Dedifferentiated amniotic fluid mesenchymal stem cell (primary cell): ENCODE measurements around the gene TAF11L2.
"Not testable (repeated sequence)": the region's sequence is repeated elsewhere in the genome, so short reads cannot be mapped to it uniquely, and the experiment has no call there.

Source experiments
- DNase-seq: peaks from one replicate; pipeline ENCODE4 v3.0.0-alpha.2; 2016; ENCODE audit errors: extremely low spot score

Gene TAF11L2

GRCh38 chr5:17497931-17498330, at the start of gene TAF11L2:
TSS of gene TAF11L2 (plus strand) at chr5:17498231.
- not testable (repeated sequence) for DNase-seq

- DNase-seq = no peak
Measured at GRCh38 chr5:17448877-17449276, 49.2 kb upstream of the TAF11L2 start.

GRCh38 chr5:17452936-17453335, 45.1 kb upstream of the TAF11L2 start:
- no peak for DNase-seq

DNA sequence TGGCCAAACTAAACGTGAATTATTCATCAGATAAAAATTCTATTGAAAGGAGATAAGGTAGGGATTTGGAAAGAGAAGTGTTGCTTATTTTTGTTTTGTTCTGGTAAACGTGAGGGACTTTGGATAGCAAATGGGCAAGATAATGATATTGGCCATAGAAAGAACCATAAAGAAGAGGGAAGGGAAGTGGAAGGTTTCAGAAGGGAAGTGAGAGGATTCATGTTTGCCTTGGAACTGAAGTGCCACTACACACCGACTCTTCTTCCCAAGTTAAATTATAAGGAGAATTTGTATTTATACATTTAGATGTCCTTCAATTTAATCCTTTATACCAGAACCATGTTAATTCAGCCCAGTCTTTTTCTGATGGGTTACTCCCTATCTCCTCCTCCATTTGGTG, 42.1 kb upstream of the TAF11L2 start:
- DNase-seq = no peak

- no peak for DNase-seq
Measured at GRCh38 chr5:17461793-17462192, 36.2 kb upstream of the TAF11L2 start.

DNA sequence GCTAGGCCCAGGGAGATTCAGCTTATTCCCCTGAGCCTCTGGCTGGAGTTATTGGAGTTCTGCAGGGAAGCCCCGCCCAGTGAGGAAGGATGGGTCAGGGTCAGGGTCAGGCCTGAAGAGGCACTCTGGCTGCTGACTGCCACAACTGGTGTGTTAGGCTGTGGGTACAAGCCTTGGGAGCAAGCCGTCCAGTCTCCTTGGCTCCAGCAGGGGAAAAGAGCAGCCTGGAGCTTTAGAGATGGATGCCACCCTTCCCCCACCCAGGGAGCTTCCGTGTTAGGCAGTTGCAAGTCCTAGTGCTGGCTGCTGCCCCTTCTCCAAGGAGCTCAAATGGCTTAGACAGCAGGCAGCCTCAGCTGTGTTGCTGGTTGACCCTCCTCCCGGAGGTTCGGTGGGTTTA, 34.4 kb upstream of the TAF11L2 start:
- no peak for DNase-seq

- no peak for DNase-seq
Measured at GRCh38 chr5:17470064-17470463, 28.0 kb upstream of the TAF11L2 start.

DNA sequence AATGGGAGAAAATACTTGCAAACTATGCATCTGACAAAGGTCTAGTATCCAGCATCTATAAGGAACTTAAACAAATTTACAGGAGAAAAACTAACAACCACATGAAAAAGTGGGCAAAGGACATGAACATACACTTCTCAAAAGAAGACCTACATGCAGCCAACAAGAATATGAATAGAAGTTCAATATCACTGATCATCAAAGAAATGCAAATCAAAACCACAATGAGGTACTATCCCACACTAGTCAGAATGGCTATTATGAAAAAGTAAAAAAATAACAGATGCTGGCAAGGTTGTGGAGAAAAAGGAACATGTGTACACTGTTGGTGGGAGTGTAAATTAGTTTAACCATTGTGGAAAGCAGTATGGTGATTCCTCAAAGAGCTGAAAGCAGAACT, 23.0 kb upstream of the TAF11L2 start:
- not testable (repeated sequence) for DNase-seq

DNA sequence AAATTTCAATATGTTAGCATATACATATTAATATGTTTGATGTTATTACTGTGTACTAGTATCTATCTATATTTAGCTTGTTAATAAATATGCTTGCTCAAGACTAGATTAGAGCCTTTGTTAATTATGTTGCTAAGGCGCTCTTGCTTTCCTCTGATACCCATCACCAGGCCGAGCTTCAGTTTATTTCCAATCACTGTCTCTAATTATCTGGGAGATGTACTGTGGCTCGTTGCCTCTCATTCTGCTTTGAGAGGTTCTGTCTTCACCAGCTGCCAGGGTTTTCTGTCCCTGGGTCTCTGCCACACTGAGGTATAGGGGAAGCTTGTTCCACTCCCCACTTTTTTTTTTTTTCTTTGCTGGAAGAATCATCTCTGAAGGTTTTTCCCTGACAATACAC, 21.0 kb upstream of the TAF11L2 start:
- DNase-seq = no peak

DNA sequence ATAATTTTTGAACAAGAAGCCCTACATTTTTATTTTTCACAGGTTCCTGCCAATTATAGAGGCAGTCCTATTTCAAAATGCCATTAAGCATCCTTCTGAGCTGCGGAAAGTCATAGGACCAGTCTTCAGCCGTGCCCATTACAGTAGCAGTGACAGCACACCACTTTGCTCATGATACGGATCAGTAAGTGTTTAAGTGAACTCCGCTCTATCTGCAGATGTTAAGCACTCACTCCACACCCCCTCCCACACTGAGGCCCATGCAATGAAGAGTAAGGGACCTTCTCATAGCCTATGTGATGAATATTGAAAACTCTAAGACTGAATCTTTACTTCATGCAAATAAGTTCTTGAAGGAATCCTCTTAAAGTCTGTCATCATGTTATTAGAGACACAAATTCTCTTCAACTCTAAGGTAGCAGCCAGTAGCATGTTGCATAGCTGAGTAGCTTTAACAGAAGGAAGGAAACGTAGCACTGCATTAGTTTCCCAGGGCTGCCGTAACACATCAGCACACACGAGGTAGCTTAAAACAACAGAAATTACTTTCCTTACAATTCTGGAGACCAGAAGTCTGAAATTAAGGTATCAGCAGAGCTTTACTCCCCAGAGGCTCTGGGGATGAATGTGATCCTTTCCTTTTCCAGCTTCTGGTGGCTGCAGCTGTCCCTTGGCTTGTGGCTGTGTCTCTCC, 20.3 kb upstream of the TAF11L2 start:
- DNase-seq = no peak

GRCh38 chr5:17481378-17481777, 16.7 kb upstream of the TAF11L2 start:
- DNase-seq = no peak

DNA sequence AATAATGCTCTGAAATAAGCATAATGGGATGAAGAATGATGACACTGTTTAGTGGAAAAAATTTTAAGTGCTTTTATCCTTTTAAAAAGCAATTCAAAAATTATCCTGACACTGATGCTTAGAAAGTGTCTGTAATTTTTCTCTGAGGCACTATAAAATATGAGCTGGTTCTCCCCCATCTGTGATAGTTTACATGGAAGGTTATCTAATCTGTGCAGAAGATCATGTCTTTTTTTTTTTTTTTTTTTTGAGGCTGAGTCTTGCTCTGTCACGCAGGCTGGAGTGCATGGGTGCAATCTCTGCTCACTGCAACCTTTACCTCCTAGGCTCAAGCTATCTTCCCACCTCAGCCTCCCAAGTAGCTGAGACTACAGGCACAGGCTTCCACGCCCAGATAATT, 15.2 kb upstream of the TAF11L2 start:
- DNase-seq = no peak

DNA sequence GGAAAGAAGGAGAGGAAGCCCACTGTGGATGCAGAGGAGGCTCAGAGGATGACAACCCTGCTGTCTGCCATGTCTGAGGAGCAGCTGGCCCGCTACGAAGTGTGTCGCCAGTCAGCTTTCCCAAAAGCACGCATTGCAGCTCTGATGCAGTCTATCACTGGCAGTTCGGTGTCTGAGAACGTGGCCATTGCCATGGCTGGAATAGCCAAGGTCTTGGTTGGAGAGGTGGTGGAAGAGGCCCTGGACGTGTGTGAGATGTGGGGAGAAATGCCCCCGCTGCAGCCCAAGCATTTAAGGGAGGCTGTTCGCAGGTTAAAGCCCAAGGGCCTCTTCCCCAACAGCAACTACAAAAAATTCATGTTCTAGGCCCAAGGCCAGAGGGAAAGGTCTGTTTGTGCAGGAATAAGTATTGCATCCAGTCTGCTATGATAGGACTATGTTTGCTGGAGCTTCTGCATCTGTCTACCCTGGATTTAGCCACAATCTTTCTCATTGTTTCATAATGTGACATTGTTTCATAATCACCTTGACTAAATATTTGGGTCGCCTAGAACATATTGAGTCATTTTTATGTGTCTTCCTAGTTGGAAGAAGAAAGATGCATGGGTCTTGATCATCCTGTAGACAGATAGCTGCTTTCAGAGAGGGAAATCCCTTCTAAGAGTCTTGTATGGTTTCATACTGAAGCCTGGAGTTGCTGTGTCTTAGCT, 11.4 kb upstream of the TAF11L2 start:
- not testable (repeated sequence) for DNase-seq

- no peak for DNase-seq
Measured at GRCh38 chr5:17487174-17487512, 10.9 kb upstream of the TAF11L2 start.

DNA sequence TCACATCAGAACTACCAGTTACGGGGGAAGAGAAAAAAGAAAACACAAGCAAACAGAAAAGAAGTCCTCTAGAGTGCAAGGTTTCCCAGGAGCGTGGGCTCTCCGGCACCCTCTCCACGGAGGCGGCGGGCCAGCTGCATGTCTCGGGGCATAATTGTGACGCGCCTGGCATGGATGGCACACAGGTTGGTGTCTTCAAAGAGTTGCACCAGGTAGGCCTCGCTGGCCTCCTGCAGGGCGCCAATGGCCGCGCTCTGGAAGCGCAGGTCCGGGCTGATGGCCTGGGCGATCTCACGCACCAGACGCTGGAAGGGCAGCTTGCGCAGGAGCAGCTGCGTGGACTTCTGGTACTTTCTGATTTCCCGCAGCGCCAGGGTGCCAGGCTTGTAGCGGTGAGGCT, 6.8 kb upstream of the TAF11L2 start:
- DNase-seq = not testable (repeated sequence)

- DNase-seq = no peak
Measured at GRCh38 chr5:17492770-17493169, 5.3 kb upstream of the TAF11L2 start.

- DNase-seq = no peak
Measured at GRCh38 chr5:17497446-17497845, 585 bp upstream of the TAF11L2 start.

- no peak for DNase-seq
Measured at GRCh38 chr5:17511775-17512325, 13.8 kb downstream of the TAF11L2 start.

DNA sequence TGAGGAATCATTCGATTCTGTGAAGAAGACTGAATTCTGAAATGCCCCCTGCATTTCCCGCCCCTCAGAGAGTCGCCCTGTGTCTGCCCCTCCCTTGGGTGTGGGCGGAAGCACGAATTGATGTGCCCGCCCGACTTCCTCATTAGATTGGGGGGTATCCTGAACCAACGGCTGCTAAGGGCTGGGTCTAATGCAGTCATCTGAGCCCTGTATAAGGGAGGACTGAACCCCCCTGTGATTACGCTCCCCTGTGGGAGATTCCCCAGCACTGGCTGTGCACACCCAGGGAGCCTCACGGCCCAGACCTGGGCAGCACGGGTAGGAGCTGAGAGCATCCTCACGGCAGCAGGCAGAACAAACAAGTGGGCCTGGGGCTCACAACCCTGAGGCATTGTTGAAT, 19.5 kb downstream of the TAF11L2 start:
- DNase-seq = not testable (repeated sequence)

DNA sequence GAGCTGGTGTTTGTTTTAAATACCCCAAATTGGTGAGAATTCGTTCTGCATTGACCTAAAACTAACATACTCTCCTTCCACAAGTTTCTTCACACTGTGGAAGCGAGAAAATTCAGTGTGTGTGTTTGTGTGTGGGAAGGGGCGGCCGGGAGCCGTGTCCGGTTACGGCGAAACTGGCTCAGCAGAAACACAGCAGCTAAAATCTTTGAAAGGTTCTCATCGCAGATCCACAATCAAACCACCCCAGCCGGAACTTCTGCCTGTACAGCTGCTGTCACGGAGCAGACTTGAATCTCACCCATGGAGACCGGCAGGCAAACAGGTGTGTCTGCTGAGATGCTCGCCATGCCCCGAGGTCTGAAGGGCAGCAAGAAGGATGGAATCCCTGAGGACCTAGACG, 20.0 kb downstream of the TAF11L2 start, which contains the start of gene TAF11L3:
Gene TAF11L3 (plus strand): TSS at position 301 of the 400 bp plus-strand sequence.
- not testable (repeated sequence) for DNase-seq

GRCh38 chr5:17519508-17519907, 21.5 kb downstream of the TAF11L2 start:
- not testable (repeated sequence) for DNase-seq

DNA sequence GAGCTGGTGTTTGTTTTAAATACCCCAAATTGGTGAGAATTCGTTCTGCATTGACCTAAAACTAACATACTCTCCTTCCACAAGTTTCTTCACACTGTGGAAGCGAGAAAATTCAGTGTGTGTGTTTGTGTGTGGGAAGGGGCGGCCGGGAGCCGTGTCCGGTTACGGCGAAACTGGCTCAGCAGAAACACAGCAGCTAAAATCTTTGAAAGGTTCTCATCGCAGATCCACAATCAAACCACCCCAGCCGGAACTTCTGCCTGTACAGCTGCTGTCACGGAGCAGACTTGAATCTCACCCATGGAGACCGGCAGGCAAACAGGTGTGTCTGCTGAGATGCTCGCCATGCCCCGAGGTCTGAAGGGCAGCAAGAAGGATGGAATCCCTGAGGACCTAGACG, 23.5 kb downstream of the TAF11L2 start, which contains the start of gene TAF11L4:
Gene TAF11L4 (plus strand): TSS at position 301 of the 400 bp plus-strand sequence.
- DNase-seq = not testable (repeated sequence)

- DNase-seq = not testable (repeated sequence)
Measured at GRCh38 chr5:17524935-17525334, 26.9 kb downstream of the TAF11L2 start, which contains the start of gene TAF11L5. TSS of gene TAF11L5 (plus strand) at chr5:17525235.
